ENCODE results near the gene CAPZA2. TPM values are rescaled to one million over a fixed set of nuclear protein-coding genes. Genes with fewer than 3 reads are reported as not detected.

The CAPZA2 gene
- total and polyA plus RNA-seq, 10 of the 15 experiments (the other 5 are each of a cell fraction or from before 2014, with no cell fraction given), result 50.0 to 379 (median 117) TPM

DNA sequence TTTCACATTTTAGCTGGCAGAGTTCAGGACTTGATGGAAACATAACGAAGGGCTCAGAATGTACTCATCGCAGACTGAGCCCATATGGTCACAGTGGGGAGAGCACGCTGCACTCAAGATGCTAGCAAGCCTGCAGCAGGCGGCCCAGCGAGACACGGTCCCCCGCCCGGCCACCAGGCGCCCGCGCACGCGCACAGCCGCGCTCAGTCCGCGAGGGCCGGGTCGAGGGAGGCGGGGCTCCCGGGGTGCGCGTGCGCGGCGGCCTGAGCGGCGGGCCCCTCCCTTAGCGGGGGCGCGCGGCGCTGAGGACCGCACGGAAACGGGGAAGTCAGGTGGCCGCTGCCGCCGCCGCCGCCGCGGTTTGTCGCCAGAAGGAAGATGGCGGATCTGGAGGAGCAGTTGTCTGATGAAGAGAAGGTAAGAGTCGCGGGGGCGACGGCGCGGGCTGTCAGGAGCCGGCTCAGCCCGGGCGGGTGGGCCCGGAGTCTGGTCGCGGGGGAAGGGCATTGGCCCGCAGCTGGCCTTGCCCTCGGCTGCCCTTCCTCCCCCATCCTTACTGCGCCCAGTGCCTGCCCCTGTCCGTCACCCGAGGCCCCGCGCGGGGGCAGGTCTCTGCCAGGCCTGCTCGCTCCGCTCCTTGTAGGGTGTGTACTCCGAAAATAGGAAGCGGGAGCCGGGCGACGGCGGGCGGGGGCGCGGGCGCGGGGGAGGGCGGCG, at the start of gene CAPZA2 (continued):
- TF ChIP-seq, protein P1, sequence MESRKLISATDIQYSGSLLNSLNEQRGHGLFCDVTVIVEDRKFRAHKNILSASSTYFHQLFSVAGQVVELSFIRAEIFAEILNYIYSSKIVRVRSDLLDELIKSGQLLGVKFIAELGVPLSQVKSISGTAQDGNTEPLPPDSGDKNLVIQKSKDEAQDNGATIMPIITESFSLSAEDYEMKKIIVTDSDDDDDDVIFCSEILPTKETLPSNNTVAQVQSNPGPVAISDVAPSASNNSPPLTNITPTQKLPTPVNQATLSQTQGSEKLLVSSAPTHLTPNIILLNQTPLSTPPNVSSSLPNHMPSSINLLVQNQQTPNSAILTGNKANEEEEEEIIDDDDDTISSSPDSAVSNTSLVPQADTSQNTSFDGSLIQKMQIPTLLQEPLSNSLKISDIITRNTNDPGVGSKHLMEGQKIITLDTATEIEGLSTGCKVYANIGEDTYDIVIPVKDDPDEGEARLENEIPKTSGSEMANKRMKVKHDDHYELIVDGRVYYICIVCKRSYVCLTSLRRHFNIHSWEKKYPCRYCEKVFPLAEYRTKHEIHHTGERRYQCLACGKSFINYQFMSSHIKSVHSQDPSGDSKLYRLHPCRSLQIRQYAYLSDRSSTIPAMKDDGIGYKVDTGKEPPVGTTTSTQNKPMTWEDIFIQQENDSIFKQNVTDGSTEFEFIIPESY (IDR thresholded peaks at IDR 0.05), result no peak
- no peak for TF ChIP-seq NFYA (IDR thresholded peaks at IDR 0.05; ENCODE audit: borderline replicate concordance, low read depth, low read length)
- TF ChIP-seq, protein P2, sequence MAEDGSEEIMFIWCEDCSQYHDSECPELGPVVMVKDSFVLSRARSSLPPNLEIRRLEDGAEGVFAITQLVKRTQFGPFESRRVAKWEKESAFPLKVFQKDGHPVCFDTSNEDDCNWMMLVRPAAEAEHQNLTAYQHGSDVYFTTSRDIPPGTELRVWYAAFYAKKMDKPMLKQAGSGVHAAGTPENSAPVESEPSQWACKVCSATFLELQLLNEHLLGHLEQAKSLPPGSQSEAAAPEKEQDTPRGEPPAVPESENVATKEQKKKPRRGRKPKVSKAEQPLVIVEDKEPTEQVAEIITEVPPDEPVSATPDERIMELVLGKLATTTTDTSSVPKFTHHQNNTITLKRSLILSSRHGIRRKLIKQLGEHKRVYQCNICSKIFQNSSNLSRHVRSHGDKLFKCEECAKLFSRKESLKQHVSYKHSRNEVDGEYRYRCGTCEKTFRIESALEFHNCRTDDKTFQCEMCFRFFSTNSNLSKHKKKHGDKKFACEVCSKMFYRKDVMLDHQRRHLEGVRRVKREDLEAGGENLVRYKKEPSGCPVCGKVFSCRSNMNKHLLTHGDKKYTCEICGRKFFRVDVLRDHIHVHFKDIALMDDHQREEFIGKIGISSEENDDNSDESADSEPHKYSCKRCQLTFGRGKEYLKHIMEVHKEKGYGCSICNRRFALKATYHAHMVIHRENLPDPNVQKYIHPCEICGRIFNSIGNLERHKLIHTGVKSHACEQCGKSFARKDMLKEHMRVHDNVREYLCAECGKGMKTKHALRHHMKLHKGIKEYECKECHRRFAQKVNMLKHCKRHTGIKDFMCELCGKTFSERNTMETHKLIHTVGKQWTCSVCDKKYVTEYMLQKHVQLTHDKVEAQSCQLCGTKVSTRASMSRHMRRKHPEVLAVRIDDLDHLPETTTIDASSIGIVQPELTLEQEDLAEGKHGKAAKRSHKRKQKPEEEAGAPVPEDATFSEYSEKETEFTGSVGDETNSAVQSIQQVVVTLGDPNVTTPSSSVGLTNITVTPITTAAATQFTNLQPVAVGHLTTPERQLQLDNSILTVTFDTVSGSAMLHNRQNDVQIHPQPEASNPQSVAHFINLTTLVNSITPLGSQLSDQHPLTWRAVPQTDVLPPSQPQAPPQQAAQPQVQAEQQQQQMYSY (CRISPR knock-in tag; IDR thresholded peaks at IDR 0.05), result no peak
- no peak for TF ChIP-seq HDAC2 (IDR thresholded peaks at IDR 0.05)
- peak; percentile 14; the same call in 1 of the 2 replicates for TF ChIP-seq HCFC1 (IDR thresholded peaks at IDR 0.05; ENCODE audit: low read length)
- TF ChIP-seq FOS (IDR thresholded peaks at IDR 0.05; ENCODE audit: borderline replicate concordance, extremely low read depth, insufficient read length), result no peak
- TF ChIP-seq CREM (IDR thresholded peaks at IDR 0.05; ENCODE audit: low read depth), result 0 out of 2 replicates have a peak, but pooled peaks have one; percentile 22
- TF ChIP-seq ATF7 (IDR thresholded peaks at IDR 0.05; ENCODE audit: low read depth), result no peak
- TF ChIP-seq, protein P3, sequence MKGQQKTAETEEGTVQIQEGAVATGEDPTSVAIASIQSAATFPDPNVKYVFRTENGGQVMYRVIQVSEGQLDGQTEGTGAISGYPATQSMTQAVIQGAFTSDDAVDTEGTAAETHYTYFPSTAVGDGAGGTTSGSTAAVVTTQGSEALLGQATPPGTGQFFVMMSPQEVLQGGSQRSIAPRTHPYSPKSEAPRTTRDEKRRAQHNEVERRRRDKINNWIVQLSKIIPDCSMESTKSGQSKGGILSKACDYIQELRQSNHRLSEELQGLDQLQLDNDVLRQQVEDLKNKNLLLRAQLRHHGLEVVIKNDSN (IDR thresholded peaks at IDR 0.05; ENCODE audit: borderline replicate concordance, extremely low read length, insufficient read depth, low read depth, low read length), result peak; percentile 73
- peak; percentile 90; the same call in 1 of the 2 replicates for TF ChIP-seq GATAD2B (conservative IDR thresholded peaks at IDR 0.05; ENCODE audit: low read depth)
- no peak for TF ChIP-seq WRNIP1 (IDR thresholded peaks at IDR 0.05; ENCODE audit: borderline replicate concordance, low read depth, low read length)
- TF ChIP-seq SMC3 (IDR thresholded peaks at IDR 0.05; ENCODE audit: borderline replicate concordance, low read length), result no peak
- no peak for TF ChIP-seq CHD4 (IDR thresholded peaks at IDR 0.05)
- TF ChIP-seq TARDBP (IDR thresholded peaks at IDR 0.05; ENCODE audit: borderline replicate concordance), result no peak
- TF ChIP-seq NR2C2 (IDR thresholded peaks at IDR 0.05; ENCODE audit: borderline replicate concordance, control insufficient read depth, insufficient read length, low read depth), result no peak
- no peak for TF ChIP-seq KDM1A (IDR thresholded peaks at IDR 0.05; ENCODE audit: borderline replicate concordance)
- TF ChIP-seq NRF1 (conservative IDR thresholded peaks at IDR 0.05; ENCODE audit: low read depth, low read length), result peak; percentile 93
- no peak for TF ChIP-seq ZNF622 (IDR thresholded peaks at IDR 0.05)
- TF ChIP-seq RAD51 (IDR thresholded peaks at IDR 0.05), result no peak
- peak; percentile 79; the same call in 1 of the 2 replicates for TF ChIP-seq CHD1 (IDR thresholded peaks at IDR 0.05; ENCODE audit: low read depth, low read length)
- TF ChIP-seq, protein P4, sequence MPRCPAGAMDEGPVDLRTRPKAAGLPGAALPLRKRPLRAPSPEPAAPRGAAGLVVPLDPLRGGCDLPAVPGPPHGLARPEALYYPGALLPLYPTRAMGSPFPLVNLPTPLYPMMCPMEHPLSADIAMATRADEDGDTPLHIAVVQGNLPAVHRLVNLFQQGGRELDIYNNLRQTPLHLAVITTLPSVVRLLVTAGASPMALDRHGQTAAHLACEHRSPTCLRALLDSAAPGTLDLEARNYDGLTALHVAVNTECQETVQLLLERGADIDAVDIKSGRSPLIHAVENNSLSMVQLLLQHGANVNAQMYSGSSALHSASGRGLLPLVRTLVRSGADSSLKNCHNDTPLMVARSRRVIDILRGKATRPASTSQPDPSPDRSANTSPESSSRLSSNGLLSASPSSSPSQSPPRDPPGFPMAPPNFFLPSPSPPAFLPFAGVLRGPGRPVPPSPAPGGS (IDR thresholded peaks at IDR 0.05; ENCODE audit: borderline replicate concordance, insufficient read depth, low read depth, low read length, poor library complexity, severe bottlenecking), result no peak
- TF ChIP-seq TBL1XR1 (IDR thresholded peaks at IDR 0.05; ENCODE audit: low read depth, low read length), result no peak

Measured in GM12878 (cell line).